K562 (cell line): ENCODE measurements around the gene UBA1. TPM values are rescaled to one million over a fixed set of nuclear protein-coding genes. Genes with fewer than 3 reads are reported as not detected.

Experiments used
- ATAC-seq: fragments of 200-7000 bp; cut with Tn5 transposase; 3 replicates; pipeline ENCODE4 v1.9.1; 2020; ENCODE audit warnings: moderate library complexity
- BruUV-seq: library from RNA; stranded (reverse); fragments of 400-500 nt; replicated peaks from 2 replicates; lab custom pipeline; 2021; lab: Mats Ljungman, UMichigan
- CTCF ChIA-PET: fragments of 300-600 bp; formaldehyde crosslinking; extraction: SDS; loops from one replicate; lab custom pipeline; 2021; ENCODE audit warnings: low intra/inter-chr PET ratio; lab: Yijun Ruan, JAX
- POLR2A ChIA-PET: fragments of 300-600, 350-650 bp; sonication (Branson Sonifier 250); formaldehyde crosslinking; extraction: SDS; loops from one replicate; lab custom pipeline; 2021; ENCODE audit warnings: antibody characterized with exemption, inconsistent platforms; lab: Yijun Ruan, JAX
- DNase-seq, 4 experiments: peaks; one replicate each; pipeline versions ENCODE4 v3.0.0 to v3.0.0-alpha.2; 2011 to 2018; ENCODE audit warnings: low spot score in 3 of 4, mixed read lengths in 3 of 4; ENCODE audit errors: extremely low read depth in 1 of 4
- FAIRE-seq: peaks from 2 replicates; lab custom pipeline; 2011; peaks lifted over from hg19 to GRCh38; lab: Jason Lieb, UNC
- H2AFZ ChIP-seq: 2 replicates; pipeline ENCODE4 v1.6.0; 2011; ENCODE audit warnings: low read depth, low read length, control low read depth, inconsistent platforms
- H3K27ac ChIP-seq: fragments of 200-600 bp; 3 replicates; pipeline ENCODE4 v1.8.0; 2011; ENCODE audit warnings: low read depth, mild to moderate bottlenecking, control low read depth, inconsistent platforms, low read length, moderate library complexity, mixed read lengths; ENCODE audit errors: extremely low read depth
- H3K27me3 ChIP-seq, 2 experiments: fragments of 300-600 bp in 1 of 2; 2 replicates in 1 of 2; 3 replicates in 1 of 2; pipeline versions ENCODE4 v1.6.0 to v1.8.0; 2011; ENCODE audit warnings: inconsistent platforms in 2 of 2, low read length in 2 of 2, mild to moderate bottlenecking in 1 of 2, mixed read lengths in 1 of 2, moderate library complexity in 1 of 2; ENCODE audit not compliant: control insufficient read depth in 2 of 2, insufficient read depth in 2 of 2
- H3K36me3 ChIP-seq: fragments of 300-600 bp; 3 replicates; pipeline ENCODE4 v1.8.0; 2011; ENCODE audit warnings: mild to moderate bottlenecking, low read length, inconsistent platforms; ENCODE audit not compliant: control insufficient read depth, insufficient read depth
- H3K4me1 ChIP-seq, 2 experiments: fragments of 200-600 bp in 1 of 2; replicated peaks in 1 of 2; 2 replicates in 1 of 2; 3 replicates in 1 of 2; pipeline versions ENCODE4 v1.5.1 to v1.8.0; 2011; ENCODE audit warnings: inconsistent platforms in 2 of 2, low read length in 2 of 2, mild to moderate bottlenecking in 1 of 2, mixed read lengths in 1 of 2, moderate library complexity in 1 of 2; ENCODE audit not compliant: control insufficient read depth in 2 of 2, insufficient read depth in 2 of 2
- H3K4me2 ChIP-seq: 2 replicates; pipeline ENCODE4 v1.6.1; 2011; ENCODE audit warnings: low read length, control low read depth, inconsistent platforms, mixed read lengths; ENCODE audit not compliant: insufficient read depth
- H3K4me3 ChIP-seq: fragments of 200-600 bp; sonication (generic), shearing (Covaris generic); 2 replicates; pipeline ENCODE4 v1.5.1; 2016; ENCODE audit warnings: control low read depth, inconsistent platforms
- H3K79me2 ChIP-seq: fragments of 200-600 bp; 3 replicates; pipeline ENCODE4 v1.8.0; 2011; ENCODE audit warnings: low read length, inconsistent platforms; ENCODE audit not compliant: control insufficient read depth, insufficient read depth
- H3K9ac ChIP-seq, 2 experiments: 2 replicates each; pipeline versions ENCODE4 v1.6.0 to v1.6.1; 2011; ENCODE audit warnings: low read depth in 2 of 2, low read length in 2 of 2, control low read depth in 1 of 2, inconsistent platforms in 1 of 2, mild to moderate bottlenecking in 1 of 2, mixed read lengths in 1 of 2; ENCODE audit not compliant: insufficient read depth in 1 of 2
- H3K9me1 ChIP-seq: one replicate; pipeline ENCODE4 v1.6.0; 2011; ENCODE audit warnings: inconsistent platforms, mild to moderate bottlenecking, low read length, moderate library complexity; ENCODE audit not compliant: control insufficient read depth, insufficient read depth
- H3K9me3 ChIP-seq: replicated peaks from 2 replicates; pipeline ENCODE4 v1.5.1; 2011; ENCODE audit warnings: low read depth, low read length, inconsistent platforms; ENCODE audit not compliant: control insufficient read depth, insufficient read depth
- H4K20me1 ChIP-seq: replicated peaks from 2 replicates; pipeline ENCODE4 v1.6.1; 2011; ENCODE audit warnings: low read length, inconsistent platforms, mixed read lengths; ENCODE audit not compliant: control insufficient read depth, insufficient read depth
- BCLAF1 ChIP-seq, 2 experiments: fragments of 450-650 bp in 1 of 2; IDR thresholded peaks; 2 replicates each; pipeline ENCODE4 v1.6.1; 2011 to 2017; ENCODE audit warnings: low read depth in 2 of 2, antibody characterized with exemption in 1 of 2, borderline replicate concordance in 1 of 2, low read length in 1 of 2, mild to moderate bottlenecking in 1 of 2, mixed read lengths in 1 of 2; ENCODE audit not compliant: control insufficient read depth in 1 of 2
- IRF2 ChIP-seq: sonication (generic); formaldehyde crosslinking; IDR thresholded peaks from 2 replicates; pipeline ENCODE4 v1.8.1; 2022; ENCODE audit warnings: mild to moderate bottlenecking, missing genetic modification reagents
- NRF1 ChIP-seq, 2 experiments: fragments of 450-650 bp; IDR thresholded peaks in 1 of 2; conservative IDR thresholded peaks in 1 of 2; 2 replicates each; pipeline ENCODE4 v1.6.1; 2014; ENCODE audit warnings: mild to moderate bottlenecking in 2 of 2
- RBFOX2 ChIP-seq: fragments of 200-400 bp; formaldehyde crosslinking; IDR thresholded peaks from 2 replicates; pipeline ENCODE4 v1.6.1; 2017; ENCODE audit warnings: low read depth, mild to moderate bottlenecking, low read length, moderate library complexity
- WGBS: fragments of 100-300 bp; shearing (Covaris generic); methylation state at CpG from one replicate; pipeline ENCODE4 v1.1.6; 2016; ENCODE audit warnings: low coverage, mixed read lengths; ENCODE audit not compliant: insufficient coverage; ENCODE audit errors: missing lambda C conversion rate; 5-methylcytosine and 5-hydroxymethylcytosine counted together
- in situ Hi-C: fragments of 300-500 bp; cut with MboI; formaldehyde crosslinking; loops from 4 replicates; pipeline ENCODE4 v1.15.0; 2018; ENCODE audit warnings: inconsistent platforms, mixed read lengths
- intact Hi-C: fragments of 100-400 bp; cut with micrococcal nuclease; formaldehyde crosslinking; loops from 2 replicates; pipeline ENCODE4 v1.14.2; 2022
- polyA plus RNA-seq, 8 experiments: library from polyadenylated mRNA; depleted of rRNA in 4 of 8; stranded (reverse) in 5 of 8; unstranded in 3 of 8; fragments of >200 nt; fragmentation: Nextera tagmentation in 2 of 8; fragmentation: Illumina TruSeq in 1 of 8; extraction: Ambion mirVana in 2 of 8; extraction: Trizol in 1 of 8; gene quantifications; 2 replicates each; pipeline versions ENCODE4 v1.2.1 to v1.2.3, GENCODE V29; 2011 to 2014; ENCODE audit warnings: inconsistent platforms in 1 of 8, missing spikeins in 1 of 8
- total RNA-seq, 7 experiments: library from RNA; depleted of rRNA in 6 of 7; stranded (reverse); fragments of >200 nt in 6 of 7; fragmentation: Illumina TruSeq in 2 of 7; extraction: Trizol in 2 of 7; gene quantifications; 2 replicates each; pipeline versions ENCODE4 v1.2.1 to v1.2.3, GENCODE V29; 2011 to 2021; ENCODE audit warnings: low replicate concordance in 1 of 7
- TF ChIP-seq, protein P1 (sequence below): sonication (generic); formaldehyde crosslinking; IDR thresholded peaks from 2 replicates; pipeline ENCODE4 v1.8.1; 2023; ENCODE audit warnings: mild to moderate bottlenecking, missing genetic modification reagents, moderate library complexity

The UBA1 gene
- total and polyA plus RNA-seq, 9 of the 15 experiments (the other 6 are each of a cell fraction or from before 2014, with no cell fraction given), result 32.0 to 174 (median 93.6) TPM

DNA sequence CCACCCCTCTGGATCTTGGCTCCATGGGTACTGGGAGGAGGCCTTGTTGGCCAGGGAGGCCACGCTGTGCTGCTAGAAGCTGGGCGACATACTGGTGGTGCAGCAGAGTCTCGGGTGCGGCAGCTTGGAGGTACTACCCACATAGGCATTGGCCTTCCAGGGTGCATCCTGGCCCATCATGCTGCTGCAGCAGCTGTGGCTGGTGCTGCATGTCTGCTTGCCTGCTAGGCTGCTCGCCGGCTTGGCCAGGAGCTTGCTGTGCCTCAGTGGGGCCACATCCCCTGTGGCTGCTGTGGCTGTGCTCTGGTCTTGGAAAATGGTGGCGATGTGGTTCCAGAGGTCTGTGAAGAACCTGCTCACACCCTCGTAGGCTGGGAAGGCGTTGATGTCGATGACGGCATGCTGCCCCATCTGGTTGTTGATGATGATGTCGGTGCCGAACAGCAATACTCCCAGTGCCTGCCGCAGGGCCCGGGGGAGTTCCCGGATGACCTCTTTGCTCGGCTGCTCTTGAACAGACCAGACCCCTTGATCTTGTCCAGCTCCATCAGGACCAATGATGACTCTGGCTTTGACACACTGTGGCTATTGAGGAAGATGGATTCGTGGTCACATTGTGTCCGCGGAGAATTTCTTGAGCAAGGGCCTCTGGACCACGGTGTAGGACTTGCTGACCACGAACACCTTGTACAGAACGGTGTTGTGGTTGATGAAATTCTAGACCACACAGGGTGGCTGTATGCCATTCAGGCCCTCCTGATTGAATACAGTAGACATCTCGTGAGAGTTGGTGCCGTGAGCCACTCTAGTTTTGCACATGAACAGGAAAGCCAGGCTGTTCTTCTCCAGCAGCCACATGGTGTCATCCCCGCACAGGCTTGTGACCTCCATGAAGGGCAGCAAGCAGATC is 36.8 kb upstream of the UBA1 start:
- H3K9me1 ChIP-seq, result no peaks in the 10 kb centered on the region
- BruUV-seq, result no TSS peak
- no peaks in the 10 kb centered on the region for H4K20me1 ChIP-seq
- no peak overlapping the region for H3K4me2 ChIP-seq
- intact Hi-C loops (no loop called here), in situ Hi-C loops (no loop called here)
- H3K27me3 ChIP-seq, result no peaks in the 10 kb centered on the region
- ATAC-seq, result no peak; the same call in 2 of the 3 replicates
- H3K4me3 ChIP-seq, result no peak overlapping the region
- no peak overlapping the region for H3K9ac ChIP-seq
- peaks cover 0 to 5% of the 10 kb centered on the region in 2 experiments; a peak in 2 of 5 replicates for H3K4me1 ChIP-seq
- H3K9me3 ChIP-seq, result no peaks in the 10 kb centered on the region
- H3K79me2 ChIP-seq, result peaks cover 72% of the 10 kb centered on the region
- 97% methylated on average over 21 of the region's 26 CpGs for WGBS
- no peak overlapping the region for H2AFZ ChIP-seq
- H3K36me3 ChIP-seq, result peaks cover 46% of the 10 kb centered on the region
- TF ChIP-seq IRF2 (no peak), RBFOX2 (0 out of 2 replicates have a peak, but pooled peaks have one; percentile 11)
- POLR2A ChIA-PET, result interaction anchor here (0.9 to 3.4 kb wide), 2 partner anchors 12 kb away, joined by 3 to 13 read pairs; partner anchors contain the start of genes NDUFB11 and RBM10
- CTCF ChIA-PET, result no interaction called here
- DNase-seq, result peak in 1 of 4 experiments; percentile 4
- no peak for FAIRE-seq
- H3K27ac ChIP-seq, result no peak overlapping the region

DNA sequence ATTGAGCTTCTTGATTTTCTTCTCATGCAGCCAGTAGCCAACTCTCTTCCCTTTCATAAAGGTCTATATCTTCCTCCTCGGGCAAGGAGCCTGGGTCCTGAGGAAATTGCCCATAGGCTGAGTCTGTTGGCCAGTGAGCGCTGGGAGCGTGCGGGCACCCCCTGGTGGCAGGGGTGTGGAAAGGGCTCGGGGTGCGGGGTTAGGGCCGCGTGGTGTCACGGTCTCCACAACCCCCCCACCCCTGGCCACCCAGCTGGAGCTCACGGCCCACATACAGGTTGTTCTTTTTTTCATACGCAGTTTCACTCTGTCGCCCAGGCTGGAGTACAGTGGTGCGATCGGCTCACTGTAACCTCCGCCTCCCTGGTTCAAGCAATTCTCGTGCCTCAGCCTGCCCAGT is 35.5 kb upstream of the UBA1 start:
- no peaks in the 10 kb centered on the region for H3K9me3 ChIP-seq
- H3K27me3 ChIP-seq, result no peaks in the 10 kb centered on the region
- no peaks in the 10 kb centered on the region for H4K20me1 ChIP-seq
- no TSS peak for BruUV-seq
- no peak overlapping the region for H3K4me3 ChIP-seq
- peaks cover 0 to 5% of the 10 kb centered on the region in 2 experiments; a peak in 2 of 5 replicates for H3K4me1 ChIP-seq
- peaks cover 50% of the 10 kb centered on the region for H3K36me3 ChIP-seq
- no peak overlapping the region for H3K27ac ChIP-seq
- no peak overlapping the region for H3K9ac ChIP-seq
- H3K79me2 ChIP-seq, result peaks cover 67% of the 10 kb centered on the region
- H3K4me2 ChIP-seq, result no peak overlapping the region
- intact Hi-C loops, result no loop called here
- 93% methylated on average over 10 of the region's 16 CpGs for WGBS
- CTCF ChIA-PET, result no interaction called here
- in situ Hi-C loops, result no loop called here
- H3K9me1 ChIP-seq, result no peaks in the 10 kb centered on the region
- no peak overlapping the region for H2AFZ ChIP-seq
- DNase-seq (peak in 3 of 4 experiments; percentile 15 to 32 (median 29)), ATAC-seq (peak; percentile 81), FAIRE-seq (no peak)
- POLR2A ChIA-PET, result interaction anchor here (0.9 to 3.4 kb wide), 2 partner anchors 10 to 13 kb away, joined by 3 to 13 read pairs; partner anchors contain the start of genes NDUFB11 and RBM10
- TF ChIP-seq BCLAF1 (IDR thresholded peaks at IDR 0.05; ENCODE audit: borderline replicate concordance in 1 of 2, control insufficient read depth in 1 of 2, low read depth in 2 of 2, low read length in 1 of 2) (no peak), NRF1 (conservative IDR thresholded peaks at IDR 0.05 in 1 of 2, IDR thresholded peaks at IDR 0.05 in 1 of 2) (no peak)
- TF ChIP-seq, protein P1, sequence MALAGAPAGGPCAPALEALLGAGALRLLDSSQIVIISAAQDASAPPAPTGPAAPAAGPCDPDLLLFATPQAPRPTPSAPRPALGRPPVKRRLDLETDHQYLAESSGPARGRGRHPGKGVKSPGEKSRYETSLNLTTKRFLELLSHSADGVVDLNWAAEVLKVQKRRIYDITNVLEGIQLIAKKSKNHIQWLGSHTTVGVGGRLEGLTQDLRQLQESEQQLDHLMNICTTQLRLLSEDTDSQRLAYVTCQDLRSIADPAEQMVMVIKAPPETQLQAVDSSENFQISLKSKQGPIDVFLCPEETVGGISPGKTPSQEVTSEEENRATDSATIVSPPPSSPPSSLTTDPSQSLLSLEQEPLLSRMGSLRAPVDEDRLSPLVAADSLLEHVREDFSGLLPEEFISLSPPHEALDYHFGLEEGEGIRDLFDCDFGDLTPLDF, result no peak
